Mesenchymal stem cell (in vitro differentiated cells and primary cell): Measurements from ENCODE around the gene UBL3.

Experiments
- DNase-seq: peaks from one replicate; pipeline ENCODE4 v3.0.0-alpha.2; 2013
- H2AFZ ChIP-seq: one replicate; pipeline ENCODE4 v1.6.1; 2013; ENCODE audit warnings: low read depth, mild to moderate bottlenecking, control low read depth, inconsistent platforms, low read length, moderate library complexity
- H2AK5ac ChIP-seq: 2 replicates; pipeline ENCODE4 v1.6.1; 2013; ENCODE audit warnings: low read length, moderate library complexity, mild to moderate bottlenecking, inconsistent platforms; ENCODE audit not compliant: severe bottlenecking
- H2BK120ac ChIP-seq: one replicate; pipeline ENCODE4 v1.6.1; 2013; ENCODE audit warnings: low read depth, mild to moderate bottlenecking, inconsistent platforms, low read length, moderate library complexity
- H2BK12ac ChIP-seq, 2 experiments: one replicate each; pipeline ENCODE4 v1.6.1; 2013; ENCODE audit warnings: inconsistent platforms in 2 of 2, low read length in 2 of 2, mild to moderate bottlenecking in 2 of 2, moderate library complexity in 2 of 2, control low read depth in 1 of 2
- H2BK15ac ChIP-seq: one replicate; pipeline ENCODE4 v1.6.1; 2013; ENCODE audit warnings: mild to moderate bottlenecking, low read depth, inconsistent platforms; ENCODE audit not compliant: poor library complexity, severe bottlenecking
- H2BK5ac ChIP-seq: 2 replicates; pipeline ENCODE4 v1.6.1; 2013; ENCODE audit warnings: low read depth, mild to moderate bottlenecking, low read length, control low read depth, inconsistent platforms; ENCODE audit not compliant: poor library complexity, severe bottlenecking
- H3K14ac ChIP-seq, 2 experiments: one replicate each; pipeline ENCODE4 v1.6.1; 2013; ENCODE audit warnings: inconsistent platforms in 2 of 2, low read length in 2 of 2, control low read depth in 1 of 2, mild to moderate bottlenecking in 1 of 2, moderate library complexity in 1 of 2
- H3K18ac ChIP-seq, 2 experiments: one replicate each; pipeline ENCODE4 v1.6.1; 2013; ENCODE audit warnings: inconsistent platforms in 2 of 2, low read length in 2 of 2, control low read depth in 1 of 2, low read depth in 1 of 2, mild to moderate bottlenecking in 1 of 2
- H3K23ac ChIP-seq, 2 experiments: one replicate each; pipeline ENCODE4 v1.6.1; 2013; ENCODE audit warnings: inconsistent platforms in 2 of 2, low read length in 2 of 2, mild to moderate bottlenecking in 2 of 2, moderate library complexity in 2 of 2, control low read depth in 1 of 2
- H3K27ac ChIP-seq: 2 replicates; pipeline ENCODE4 v1.5.1; 2013; ENCODE audit warnings: mild to moderate bottlenecking, moderate library complexity, low read length, control low read depth, inconsistent platforms; ENCODE audit not compliant: poor library complexity, severe bottlenecking
- H3K27me3 ChIP-seq, 2 experiments: 2 replicates each; pipeline versions ENCODE4 v1.6.1 to v1.7.0; 2013; ENCODE audit warnings: low read length in 2 of 2, mild to moderate bottlenecking in 2 of 2, moderate library complexity in 2 of 2, control low read depth in 1 of 2, inconsistent platforms in 1 of 2; ENCODE audit not compliant: control insufficient read depth in 1 of 2, insufficient read depth in 1 of 2
- H3K36me3 ChIP-seq, 2 experiments: 2 replicates each; pipeline versions ENCODE4 v1.6.1 to v1.7.0; 2013; ENCODE audit warnings: low read length in 2 of 2, control low read depth in 1 of 2, inconsistent platforms in 1 of 2, low read depth in 1 of 2, mild to moderate bottlenecking in 1 of 2; ENCODE audit not compliant: insufficient read depth in 2 of 2, control insufficient read depth in 1 of 2
- H3K4ac ChIP-seq, 2 experiments: one replicate each; pipeline ENCODE4 v1.6.1; 2013; ENCODE audit warnings: inconsistent platforms in 2 of 2, low read length in 2 of 2, mild to moderate bottlenecking in 2 of 2, moderate library complexity in 2 of 2, control low read depth in 1 of 2, low read depth in 1 of 2
- H3K4me1 ChIP-seq: 2 replicates; pipeline ENCODE4 v1.6.1; 2013; ENCODE audit warnings: low read depth, low read length, control low read depth; ENCODE audit not compliant: control insufficient read depth, insufficient read depth
- H3K4me2 ChIP-seq: 2 replicates; pipeline ENCODE4 v1.6.1; 2013; ENCODE audit warnings: low read length, mild to moderate bottlenecking, inconsistent platforms; ENCODE audit not compliant: poor library complexity, severe bottlenecking
- H3K4me3 ChIP-seq, 2 experiments: 2 replicates each; pipeline versions ENCODE4 v1.5.1 to v1.7.0; 2013; ENCODE audit warnings: low read length in 2 of 2, mild to moderate bottlenecking in 2 of 2, control low read depth in 1 of 2, low read depth in 1 of 2; ENCODE audit not compliant: insufficient read depth in 1 of 2
- H3K79me1 ChIP-seq: replicated peaks from 2 replicates; pipeline ENCODE4 v1.6.1; 2013; ENCODE audit warnings: mild to moderate bottlenecking, control low read depth, low read length, inconsistent platforms; ENCODE audit not compliant: poor library complexity, severe bottlenecking
- H3K9ac ChIP-seq: 2 replicates; pipeline ENCODE4 v1.7.0; 2013; ENCODE audit warnings: mild to moderate bottlenecking, low read length, moderate library complexity
- H3K9me3 ChIP-seq: 2 replicates; pipeline ENCODE4 v1.7.0; 2013; ENCODE audit warnings: mild to moderate bottlenecking, low read length; ENCODE audit not compliant: control insufficient read depth
- H4K8ac ChIP-seq: one replicate; pipeline ENCODE4 v1.6.1; 2013; ENCODE audit warnings: inconsistent platforms, mild to moderate bottlenecking, low read length, moderate library complexity
- H4K91ac ChIP-seq: one replicate; pipeline ENCODE4 v1.6.1; 2013; ENCODE audit warnings: mild to moderate bottlenecking, low read length, inconsistent platforms
- WGBS: methylation state at CpG from one replicate; pipeline ENCODE4 v1.1.7; 2013; ENCODE audit warnings: mixed read lengths; 5-methylcytosine and 5-hydroxymethylcytosine counted together

The UBL3 gene

DNA sequence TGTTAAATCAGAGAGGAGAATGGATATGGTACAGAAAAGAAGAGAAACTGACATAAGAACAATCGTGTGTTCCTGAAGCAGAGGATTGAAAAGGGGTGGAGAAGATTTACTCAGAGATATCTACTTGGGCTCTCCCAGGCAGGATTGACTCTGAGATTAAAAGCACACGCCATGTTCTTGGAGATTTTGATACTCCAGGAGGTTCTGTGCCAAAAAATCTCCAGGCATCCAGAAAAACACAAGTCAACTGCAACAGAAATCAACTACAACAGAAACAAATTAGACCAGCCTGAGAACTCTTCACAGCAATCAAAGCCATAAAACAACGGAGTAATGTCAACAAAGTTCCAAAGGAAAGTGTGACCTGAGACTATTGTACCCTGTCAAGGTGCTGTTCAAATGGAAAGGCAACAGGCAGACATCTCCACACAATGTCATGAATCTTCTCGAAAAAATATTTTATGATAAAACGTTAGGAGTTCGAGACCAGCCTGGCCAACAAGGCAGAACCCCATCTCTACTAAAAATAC is 104.2 kb downstream of the UBL3 start:
- H2BK15ac ChIP-seq, result no peak overlapping the region
- H4K91ac ChIP-seq, result no peak overlapping the region
- H3K14ac ChIP-seq, result no peak overlapping the region
- H3K4ac ChIP-seq, result no peak overlapping the region
- no peak overlapping the region for H2AK5ac ChIP-seq
- H3K27me3 ChIP-seq, result peaks cover 0 to 13% of the 10 kb centered on the region in 2 experiments
- 88% methylated on average over 6 of the region's 6 CpGs for WGBS
- H3K9ac ChIP-seq, result no peak overlapping the region
- H3K9me3 ChIP-seq, result no peaks in the 10 kb centered on the region
- no peak overlapping the region for H2BK120ac ChIP-seq
- no peak overlapping the region for H3K23ac ChIP-seq
- no peak overlapping the region for H2BK12ac ChIP-seq
- H3K27ac ChIP-seq, result no peak overlapping the region
- no peak overlapping the region for H3K4me3 ChIP-seq
- peaks cover 5% of the 10 kb centered on the region for H3K4me1 ChIP-seq
- H3K4me2 ChIP-seq, result no peak overlapping the region
- no peak overlapping the region for H3K18ac ChIP-seq
- no peaks in the 10 kb centered on the region for H3K79me1 ChIP-seq
- H2BK5ac ChIP-seq, result no peak overlapping the region
- no peak overlapping the region for H2AFZ ChIP-seq
- H3K36me3 ChIP-seq, result no peaks in the 10 kb centered on the region
- no peak overlapping the region for H4K8ac ChIP-seq
- DNase-seq, result no peak

DNA sequence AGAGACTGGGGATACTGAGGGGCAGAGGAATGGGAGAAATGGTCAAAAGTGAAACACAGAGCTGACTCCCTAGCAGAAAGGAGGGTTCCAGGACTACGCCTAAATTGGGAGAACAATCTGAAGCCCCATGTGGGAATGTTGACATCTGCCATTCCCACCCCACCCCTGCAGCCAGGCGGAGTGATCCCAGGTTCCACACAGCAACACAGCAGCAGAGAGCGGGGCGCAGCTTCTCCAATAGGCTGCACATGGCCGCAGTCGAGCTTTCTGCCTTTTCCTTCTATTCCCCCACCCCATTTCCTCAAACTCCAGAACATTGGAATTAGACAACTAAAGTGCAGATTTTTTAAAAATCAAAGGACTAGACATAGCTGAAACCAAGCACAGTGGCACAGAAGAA is 104.7 kb downstream of the UBL3 start:
- no peaks in the 10 kb centered on the region for H3K9me3 ChIP-seq
- no peak overlapping the region for H2BK12ac ChIP-seq
- peaks cover 5% of the 10 kb centered on the region for H3K4me1 ChIP-seq
- no peak for DNase-seq
- 96% methylated on average over 6 of the region's 6 CpGs for WGBS
- H3K4me3 ChIP-seq, result no peak overlapping the region
- H2BK120ac ChIP-seq, result no peak overlapping the region
- H2BK15ac ChIP-seq, result no peak overlapping the region
- no peak overlapping the region for H3K18ac ChIP-seq
- no peak overlapping the region for H4K91ac ChIP-seq
- H3K23ac ChIP-seq, result no peak overlapping the region
- no peaks in the 10 kb centered on the region for H3K36me3 ChIP-seq
- H3K4me2 ChIP-seq, result no peak overlapping the region
- H3K14ac ChIP-seq, result no peak overlapping the region
- H3K27ac ChIP-seq, result no peak overlapping the region
- no peak overlapping the region for H2AFZ ChIP-seq
- no peak overlapping the region for H4K8ac ChIP-seq
- no peak overlapping the region for H2AK5ac ChIP-seq
- H3K9ac ChIP-seq, result no peak overlapping the region
- H3K79me1 ChIP-seq, result no peaks in the 10 kb centered on the region
- H3K27me3 ChIP-seq, result peaks cover 0 to 13% of the 10 kb centered on the region in 2 experiments
- H3K4ac ChIP-seq, result no peak overlapping the region
- H2BK5ac ChIP-seq, result no peak overlapping the region

DNA sequence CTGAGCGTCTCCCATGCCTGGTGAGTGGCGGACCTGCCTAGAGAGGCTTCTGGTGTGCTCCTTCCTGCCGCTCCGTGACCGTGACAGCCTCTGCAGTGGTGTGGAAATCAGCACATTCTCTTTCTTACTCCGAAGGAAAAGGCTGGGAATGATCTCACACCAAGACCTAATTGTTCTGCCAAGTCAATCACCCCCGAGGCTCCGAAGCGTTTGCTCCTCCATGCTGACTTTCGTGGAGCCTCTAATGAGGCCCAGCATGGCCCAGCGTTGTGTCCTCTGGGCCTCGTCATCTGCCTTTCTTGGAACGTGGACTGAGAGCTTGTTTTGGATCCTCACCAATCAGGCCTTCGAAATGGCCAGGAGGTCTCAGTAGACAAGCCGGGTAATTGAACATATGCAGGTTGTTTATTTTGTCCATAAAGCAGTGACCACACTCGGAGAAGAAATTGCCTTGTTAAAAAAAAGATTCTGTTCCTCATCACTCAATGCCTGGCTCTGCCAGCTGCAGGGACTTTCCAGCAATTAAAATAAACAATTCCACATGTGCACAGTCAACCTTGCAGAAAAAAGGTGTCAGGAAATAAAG is 107.1 kb downstream of the UBL3 start:
- H4K91ac ChIP-seq, result no peak overlapping the region
- DNase-seq, result peak; percentile 61
- H2BK120ac ChIP-seq, result no peak overlapping the region
- H2BK15ac ChIP-seq, result no peak overlapping the region
- no peak overlapping the region for H3K4ac ChIP-seq
- H3K27ac ChIP-seq, result peak overlapping the region; percentile 37
- H2AK5ac ChIP-seq, result no peak overlapping the region
- H4K8ac ChIP-seq, result peak overlapping the region; percentile 45
- peaks cover 5% of the 10 kb centered on the region for H3K4me1 ChIP-seq
- H3K9ac ChIP-seq, result peak overlapping the region; percentile 51
- H2AFZ ChIP-seq, result peak overlapping the region; percentile 3
- peaks cover 0 to 13% of the 10 kb centered on the region in 2 experiments for H3K27me3 ChIP-seq
- H3K14ac ChIP-seq, result peak overlapping the region in 1 of 2 experiments; percentile 65
- H3K4me3 ChIP-seq, result peak overlapping the region in 1 of 2 experiments; percentile 25
- H3K36me3 ChIP-seq, result no peaks in the 10 kb centered on the region
- no peak overlapping the region for H3K4me2 ChIP-seq
- peak overlapping the region in 1 of 2 experiments; percentile 31 for H3K18ac ChIP-seq
- H3K79me1 ChIP-seq, result no peaks in the 10 kb centered on the region
- peak overlapping the region in 1 of 2 experiments; percentile 60 for H2BK12ac ChIP-seq
- no peak overlapping the region for H2BK5ac ChIP-seq
- 23% methylated on average over 15 of the region's 16 CpGs for WGBS
- no peak overlapping the region for H3K23ac ChIP-seq
- H3K9me3 ChIP-seq, result no peaks in the 10 kb centered on the region

DNA sequence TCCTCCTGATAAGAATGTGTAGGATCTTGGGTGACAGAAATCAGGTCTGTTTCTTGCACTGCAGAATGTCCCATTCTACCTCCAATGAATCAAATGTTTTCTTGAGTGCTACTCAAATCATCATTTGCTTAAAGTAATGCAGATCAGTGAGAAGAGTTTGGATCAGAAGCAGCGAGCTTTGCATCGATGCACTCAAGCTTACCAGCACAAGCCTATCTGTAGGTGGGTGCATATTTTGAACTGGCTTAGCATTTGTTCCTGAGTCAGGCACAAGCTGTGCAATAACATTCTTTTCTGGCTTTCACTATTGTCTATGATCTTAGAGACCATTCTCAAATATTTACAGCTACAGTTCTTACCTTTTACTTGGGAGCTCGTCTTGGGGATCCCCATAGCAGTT is 109.5 kb downstream of the UBL3 start:
- no peak for DNase-seq
- Histone ChIP-seq H4K91ac (no peak overlapping the region), H3K14ac (no peak overlapping the region), H3K23ac (no peak overlapping the region), H3K4me2 (no peak overlapping the region), H2BK120ac (no peak overlapping the region), H3K18ac (no peak overlapping the region), H2BK15ac (no peak overlapping the region), H3K79me1 (no peaks in the 10 kb centered on the region), H3K4me1 (peaks cover 5% of the 10 kb centered on the region), H2AK5ac (no peak overlapping the region), H3K9ac (no peak overlapping the region), H2BK5ac (no peak overlapping the region), H3K27me3 (peaks cover 0 to 13% of the 10 kb centered on the region in 2 experiments), H4K8ac (no peak overlapping the region), H2BK12ac (no peak overlapping the region), H2AFZ (no peak overlapping the region), H3K4me3 (no peak overlapping the region), H3K36me3 (no peaks in the 10 kb centered on the region), H3K4ac (no peak overlapping the region), H3K9me3 (no peaks in the 10 kb centered on the region), H3K27ac (no peak overlapping the region)
- 93% methylated on average over 3 of the region's 3 CpGs for WGBS
